ENCODE results near the gene SHCBP1. TPM values are rescaled to one million over a fixed set of nuclear protein-coding genes. Genes with fewer than 3 reads are reported as not detected.

SHCBP1 gene, protein sequence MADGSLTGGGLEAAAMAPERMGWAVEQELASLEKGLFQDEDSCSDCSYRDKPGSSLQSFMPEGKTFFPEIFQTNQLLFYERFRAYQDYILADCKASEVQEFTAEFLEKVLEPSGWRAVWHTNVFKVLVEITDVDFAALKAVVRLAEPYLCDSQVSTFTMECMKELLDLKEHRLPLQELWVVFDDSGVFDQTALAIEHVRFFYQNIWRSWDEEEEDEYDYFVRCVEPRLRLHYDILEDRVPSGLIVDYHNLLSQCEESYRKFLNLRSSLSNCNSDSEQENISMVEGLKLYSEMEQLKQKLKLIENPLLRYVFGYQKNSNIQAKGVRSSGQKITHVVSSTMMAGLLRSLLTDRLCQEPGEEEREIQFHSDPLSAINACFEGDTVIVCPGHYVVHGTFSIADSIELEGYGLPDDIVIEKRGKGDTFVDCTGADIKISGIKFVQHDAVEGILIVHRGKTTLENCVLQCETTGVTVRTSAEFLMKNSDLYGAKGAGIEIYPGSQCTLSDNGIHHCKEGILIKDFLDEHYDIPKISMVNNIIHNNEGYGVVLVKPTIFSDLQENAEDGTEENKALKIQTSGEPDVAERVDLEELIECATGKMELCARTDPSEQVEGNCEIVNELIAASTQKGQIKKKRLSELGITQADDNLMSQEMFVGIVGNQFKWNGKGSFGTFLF
- total RNA-seq: 10 to 100 TPM in 1 of 4 donors, not detected in 3; 11.8 TPM

GRCh38 chr16:46621006-46621933, at the start of gene SHCBP1:
Gene SHCBP1, minus strand, starts transcription at chr16:46621379. Its CDS starts 20 bp downstream, at chr16:46621359.
- no peaks in the 10 kb centered on the region for H3K27me3 ChIP-seq
- intact Hi-C loops (cut with DNase I; ENCODE audit: low total_unique reads): no loop called here
- no peaks in the 10 kb centered on the region for H3K4me1 ChIP-seq
- no peaks in the 10 kb centered on the region for H3K36me3 ChIP-seq
- H3K27ac ChIP-seq: no peak within 1 kb of the TSS
- H3K4me3 ChIP-seq: peak within 1 kb of the TSS; percentile 24 to 42
- H3K9me3 ChIP-seq: no peaks in the 10 kb centered on the region
- TF ChIP-seq CTCF (IDR thresholded peaks at IDR 0.05) (no peak), POLR2A (IDR thresholded peaks at IDR 0.05) (no peak)
- peak; percentile 65 to 73 for DNase-seq

DNA sequence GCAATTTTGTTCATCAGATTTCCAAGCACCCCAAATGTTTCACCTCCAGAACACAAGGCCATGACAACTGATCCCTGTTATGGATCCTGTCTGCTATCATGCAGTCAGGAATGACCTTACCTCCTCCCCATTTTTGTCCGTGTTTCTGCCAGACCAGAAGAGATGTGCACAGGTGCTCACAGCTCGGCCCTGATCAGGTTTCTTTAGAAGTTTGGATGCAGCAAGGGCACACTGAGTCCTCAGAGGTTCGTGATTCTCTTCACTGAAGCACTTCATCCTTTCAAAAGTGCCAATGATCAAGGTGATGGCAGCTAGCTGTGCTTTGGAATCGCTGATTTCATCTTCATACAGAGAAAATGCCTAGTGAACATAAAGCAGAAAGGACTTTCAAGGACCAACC, 40.9 kb upstream of the SHCBP1 start:
- Histone ChIP-seq H3K4me1 (no peaks in the 10 kb centered on the region), H3K9me3 (no peaks in the 10 kb centered on the region), H3K4me3 (no peak overlapping the region), H3K36me3 (no peaks in the 10 kb centered on the region), H3K27me3 (no peaks in the 10 kb centered on the region), H3K27ac (no peak overlapping the region)
- DNase-seq: no peak
- intact Hi-C loops (cut with DNase I; ENCODE audit: low total_unique reads): no loop called here
- TF ChIP-seq CTCF (IDR thresholded peaks at IDR 0.05) (no peak), POLR2A (IDR thresholded peaks at IDR 0.05) (no peak)

GRCh38 chr16:46658925-46659324, 37.7 kb upstream of the SHCBP1 start:
- Histone ChIP-seq H3K27ac (no peak overlapping the region), H3K36me3 (no peaks in the 10 kb centered on the region), H3K4me1 (no peaks in the 10 kb centered on the region), H3K27me3 (no peaks in the 10 kb centered on the region), H3K4me3 (no peak overlapping the region), H3K9me3 (no peaks in the 10 kb centered on the region)
- intact Hi-C loops (cut with DNase I; ENCODE audit: low total_unique reads): no loop called here
- no peak for DNase-seq
- no peak for TF ChIP-seq POLR2A (IDR thresholded peaks at IDR 0.05)
- no peak for TF ChIP-seq CTCF (IDR thresholded peaks at IDR 0.05)

DNA sequence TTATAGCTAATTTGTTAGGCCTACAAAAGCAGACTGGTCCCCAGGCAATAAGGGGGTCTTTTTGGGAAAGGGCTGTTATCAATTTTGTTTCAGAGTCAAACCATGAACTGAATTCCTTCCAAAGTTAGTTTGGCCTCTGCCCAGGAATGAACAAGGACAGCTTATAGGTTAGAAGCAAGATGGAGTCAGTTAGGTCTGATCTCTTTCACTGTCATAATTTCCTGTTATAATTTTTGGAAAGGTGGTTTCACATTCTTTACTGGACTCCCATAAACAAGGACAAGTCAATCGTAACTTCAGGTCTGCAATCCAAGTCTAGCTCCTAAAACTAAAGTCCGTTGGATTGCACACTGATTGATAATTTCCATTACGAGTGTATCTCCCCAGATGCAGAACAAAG, 30.1 kb upstream of the SHCBP1 start:
- no peaks in the 10 kb centered on the region for H3K4me1 ChIP-seq
- TF ChIP-seq POLR2A (IDR thresholded peaks at IDR 0.05): no peak
- TF ChIP-seq CTCF (IDR thresholded peaks at IDR 0.05): no peak
- no peak overlapping the region for H3K27ac ChIP-seq
- no peak overlapping the region for H3K4me3 ChIP-seq
- H3K27me3 ChIP-seq: no peaks in the 10 kb centered on the region
- no peak for DNase-seq
- no peaks in the 10 kb centered on the region for H3K36me3 ChIP-seq
- intact Hi-C loops (cut with DNase I; ENCODE audit: low total_unique reads): no loop called here
- H3K9me3 ChIP-seq: no peaks in the 10 kb centered on the region

Data from uterus (tissue), 4 donors.